A549 treated with AZD2906 at 1 μM for 4 hours (cell line): ENCODE data around the gene LHFPL3. TPM values are rescaled to one million over a fixed set of nuclear protein-coding genes. Genes with fewer than 3 reads are reported as not detected.

Source experiments
- total RNA-seq: library from RNA; stranded (reverse); fragments of 200-300 nt; extraction: Qiagen RNA extraction; gene quantifications from 5 replicates; pipeline ENCODE4 v1.2.3, GENCODE V29; 2022

The LHFPL3 gene
- total RNA-seq = not detected in 5 replicates

DNA sequence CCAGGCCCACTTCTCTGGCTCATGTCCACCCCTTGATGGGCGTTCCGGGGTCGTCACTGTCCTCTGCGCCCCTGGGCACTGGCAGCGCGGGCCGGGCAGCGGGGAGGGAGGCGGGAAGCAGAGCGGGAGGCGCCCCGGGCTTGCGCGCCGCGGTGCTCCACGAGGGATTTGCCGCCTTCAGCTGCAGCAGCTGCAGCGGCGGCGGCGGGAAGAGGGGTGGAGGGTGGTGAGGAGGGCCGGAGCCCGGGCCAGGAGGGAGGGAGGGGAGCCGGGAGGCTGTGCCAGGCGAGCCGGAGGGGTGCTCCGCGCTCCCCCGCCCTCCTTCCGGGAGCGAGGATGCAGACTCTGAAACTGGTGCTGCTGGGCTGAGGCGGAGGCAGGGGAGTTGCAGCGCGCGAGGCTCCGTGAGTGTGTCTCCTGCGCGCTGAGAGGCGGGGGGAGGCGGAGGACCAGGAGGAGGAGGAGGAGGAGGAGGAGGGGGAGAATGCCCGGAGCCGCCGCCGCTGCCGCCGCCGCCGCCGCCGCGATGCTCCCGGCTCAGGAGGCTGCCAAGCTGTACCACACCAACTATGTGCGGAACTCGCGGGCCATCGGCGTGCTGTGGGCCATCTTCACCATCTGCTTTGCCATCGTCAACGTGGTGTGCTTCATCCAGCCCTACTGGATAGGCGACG is at the start of gene LHFPL3:
Gene LHFPL3 (plus strand): TSS at position 308 of the 674 bp plus-strand sequence.

Other genes starting within 250 kb of the LHFPL3 start
- 22.7 to 28.9 TPM (median 26.9 TPM) in 5 replicates for gene ORC5, start 120.6 kb upstream of the LHFPL3 start, total RNA-seq